ENCODE data around the gene PRDM12.

PRDM12 gene

DNA sequence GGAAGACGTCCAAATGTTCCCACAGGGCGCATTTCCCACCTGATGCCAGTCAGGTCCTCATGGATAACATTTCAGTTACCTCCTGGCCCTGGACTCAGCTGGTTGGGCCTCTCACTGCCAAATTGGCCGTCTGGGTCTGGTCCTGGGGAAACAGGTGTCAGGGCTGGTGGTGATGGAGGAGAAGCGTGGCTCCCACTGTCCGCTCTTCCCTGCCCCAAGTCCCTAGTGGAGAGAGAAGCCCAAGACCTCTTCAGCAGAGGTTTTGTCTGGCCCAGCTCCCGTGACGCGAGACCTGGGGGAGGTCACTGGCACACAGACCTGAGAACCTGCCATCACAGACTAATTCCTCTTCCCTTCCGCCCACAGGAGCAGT lies 27.8 kb upstream of the PRDM12 start:
- no peak for DNase-seq

DNA sequence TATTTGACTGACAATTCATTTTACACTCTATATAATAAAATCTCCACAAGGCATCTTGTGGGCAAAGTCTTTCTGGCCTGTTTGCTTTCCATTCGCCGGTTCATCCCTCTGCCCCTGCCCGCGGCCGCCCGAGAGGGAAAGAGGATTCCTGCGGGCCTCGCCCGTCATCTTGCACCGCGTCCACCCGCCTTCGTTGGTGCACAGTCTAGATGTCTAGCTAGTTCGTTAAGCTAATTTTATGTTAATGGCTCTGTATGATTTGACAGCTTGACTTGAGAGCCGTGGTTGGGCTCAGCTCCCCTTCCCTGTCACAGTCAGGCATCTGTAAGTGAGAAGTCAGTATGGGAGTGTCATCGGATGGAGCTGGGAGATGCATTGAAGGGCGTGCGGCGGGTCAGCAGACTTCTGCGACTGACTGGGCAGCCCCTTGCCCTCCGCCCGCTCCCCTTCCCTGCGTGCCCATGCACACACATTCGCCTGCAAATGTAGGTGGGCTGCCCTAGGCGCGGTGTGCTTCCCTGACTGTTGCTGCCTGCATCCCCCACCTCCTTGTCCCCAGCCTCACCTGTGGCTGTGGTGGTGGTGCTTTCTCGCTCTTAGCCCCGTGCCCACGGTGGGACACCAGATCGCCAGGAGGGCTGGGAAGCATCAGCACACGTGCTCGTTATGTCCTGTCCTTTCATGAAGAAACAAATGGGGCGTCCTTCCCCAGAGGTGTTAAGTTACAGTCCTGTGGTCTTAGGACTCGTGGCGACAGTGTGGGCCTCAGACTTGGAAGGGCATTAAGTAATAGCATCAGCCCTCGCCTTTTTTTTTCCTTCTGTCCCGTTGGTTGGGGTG lies 25.9 kb upstream of the PRDM12 start:
- DNase-seq, result no peak

DNA sequence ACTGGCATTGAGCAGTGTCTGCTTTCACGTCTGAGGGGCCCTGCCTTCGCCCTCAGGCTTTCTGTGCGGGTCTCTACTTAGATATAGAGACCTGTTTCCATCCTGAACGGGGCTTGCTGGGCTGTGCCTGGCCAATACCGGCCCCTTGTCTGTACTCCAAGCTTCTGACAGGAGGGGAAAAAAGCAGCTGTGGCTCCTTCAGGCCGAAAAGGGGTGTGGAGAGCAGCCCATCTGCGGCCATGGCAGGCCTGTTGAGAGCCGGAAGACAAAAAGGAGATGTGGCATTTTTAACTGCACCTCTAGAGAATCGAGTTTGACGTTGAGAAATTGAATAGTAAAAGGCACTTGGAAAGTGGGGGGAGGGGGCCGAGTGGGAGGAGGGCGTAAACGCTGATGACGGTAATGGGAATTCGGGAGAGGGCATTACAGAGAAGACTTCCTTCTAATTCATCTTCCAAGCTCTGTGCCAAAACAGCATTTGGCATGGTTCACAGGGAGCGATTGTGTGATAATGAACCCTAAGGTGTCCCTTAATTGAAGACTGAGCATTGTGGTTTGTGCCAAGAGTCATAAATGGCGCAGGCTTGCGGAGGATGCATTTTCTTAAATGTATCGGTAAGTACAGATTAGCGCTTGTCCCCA lies 25.1 kb upstream of the PRDM12 start:
- no peak for DNase-seq

DNA sequence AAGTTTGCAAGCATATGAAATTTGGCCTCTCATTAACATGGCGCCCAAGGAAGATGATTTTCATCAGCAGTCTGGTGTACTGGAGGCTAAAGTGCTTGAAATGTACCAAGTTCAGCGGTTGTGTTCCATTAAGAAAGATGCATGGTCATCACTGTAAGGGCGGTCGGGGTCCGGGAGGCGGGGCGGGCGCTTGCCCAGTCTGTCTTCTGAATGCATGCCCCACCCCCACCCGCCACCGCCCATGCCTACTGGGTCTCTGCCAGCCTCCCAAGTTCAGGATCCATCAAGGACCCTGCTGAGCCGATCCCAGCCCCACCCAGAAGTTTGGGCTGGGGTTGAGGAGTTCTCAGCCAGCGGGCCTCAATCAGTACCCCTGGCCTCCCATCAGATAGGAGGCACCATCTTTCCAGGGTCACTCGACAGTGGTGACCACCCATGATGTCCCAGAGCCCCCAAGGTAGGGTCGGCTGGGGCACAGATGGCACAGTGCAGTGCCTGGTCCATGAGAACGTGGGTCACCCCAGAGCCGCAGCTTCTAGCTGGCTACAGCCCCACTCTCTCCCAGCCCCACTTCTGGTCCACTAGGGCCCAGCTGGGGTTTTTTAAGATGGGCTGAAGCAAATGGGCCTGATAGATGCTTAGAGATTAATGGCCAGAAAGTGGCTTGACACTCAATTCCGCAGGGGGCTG lies 24.4 kb upstream of the PRDM12 start:
- DNase-seq, result no peak

DNA sequence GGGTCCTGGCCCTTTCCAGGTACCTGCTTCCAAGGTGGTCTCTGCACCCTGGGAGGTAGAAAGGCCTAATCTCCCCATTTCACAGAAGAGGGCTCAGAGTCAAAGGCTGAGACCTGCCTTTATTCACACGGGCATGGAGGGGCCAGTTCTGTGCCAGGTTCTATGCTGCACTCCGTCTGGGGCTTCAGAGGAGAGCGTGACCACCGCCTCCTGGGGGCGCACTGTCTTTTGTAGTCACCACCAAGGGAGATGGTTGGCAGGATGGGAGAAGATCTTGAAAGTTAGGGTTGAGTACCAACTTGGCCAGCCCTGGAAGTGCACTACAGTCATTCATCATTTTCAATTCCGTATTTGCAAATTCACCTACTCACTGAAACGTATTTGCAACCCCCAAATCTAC lies 23.7 kb upstream of the PRDM12 start:
- DNase-seq, result no peak

DNA sequence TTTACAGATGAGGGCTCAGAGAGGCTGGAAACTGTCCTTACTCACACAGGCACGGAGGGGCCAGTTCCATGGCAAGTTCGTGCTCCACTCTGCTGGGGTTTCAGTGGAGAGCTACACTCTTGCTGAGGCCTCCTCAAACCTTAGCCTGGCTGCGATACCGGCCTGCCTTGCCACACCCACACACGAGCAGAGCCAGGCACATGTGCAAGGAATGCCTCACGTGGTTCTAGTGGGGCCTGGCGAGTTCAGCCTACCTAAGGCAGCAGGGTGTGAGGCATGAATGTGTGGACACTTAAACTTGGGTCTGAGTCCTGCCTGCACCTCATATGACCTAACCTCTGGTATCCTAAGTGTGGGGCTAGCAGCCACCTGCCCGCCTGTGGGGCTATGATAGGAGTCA lies 21.5 kb upstream of the PRDM12 start:
- no peak for DNase-seq

DNA sequence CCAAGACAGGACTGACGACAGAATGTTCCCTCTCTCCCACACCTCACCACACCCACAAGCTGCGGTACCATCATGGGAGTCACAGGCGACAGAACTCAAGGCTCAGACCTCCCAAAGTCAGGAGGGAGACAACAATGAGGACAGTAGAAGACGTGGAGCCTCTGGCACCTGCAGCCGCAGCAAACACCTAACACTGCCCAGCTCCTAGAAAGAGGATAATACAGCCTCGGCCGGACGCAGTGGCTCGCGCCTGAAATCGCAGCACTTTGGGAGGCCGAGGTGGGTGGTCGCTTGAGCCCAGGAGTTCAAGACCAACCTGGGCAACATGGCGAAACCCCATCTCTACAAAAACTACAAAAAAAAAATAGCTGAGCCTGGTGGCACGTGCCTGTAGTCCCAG lies 13.2 kb upstream of the PRDM12 start:
- no peak for DNase-seq

DNA sequence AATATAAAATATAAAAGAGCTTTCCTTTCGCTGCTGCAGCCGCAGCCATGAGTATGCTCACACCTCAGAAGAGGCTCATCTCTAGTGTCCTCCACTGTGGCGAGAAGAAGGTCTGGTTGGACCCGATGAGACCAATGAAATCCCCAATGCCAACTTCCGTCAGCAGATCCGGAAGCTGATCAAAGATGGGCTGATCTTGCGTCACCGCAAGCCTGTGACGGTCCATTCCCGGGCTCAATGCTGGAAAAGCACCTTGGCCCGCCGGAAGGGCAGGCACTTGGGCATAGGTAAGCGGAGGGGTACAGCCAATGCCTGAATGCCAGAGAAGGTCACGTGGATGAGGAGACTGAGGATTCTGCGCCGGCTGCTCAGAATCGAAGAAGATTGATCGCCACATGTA lies 12.6 kb upstream of the PRDM12 start:
- DNase-seq, result no peak

DNA sequence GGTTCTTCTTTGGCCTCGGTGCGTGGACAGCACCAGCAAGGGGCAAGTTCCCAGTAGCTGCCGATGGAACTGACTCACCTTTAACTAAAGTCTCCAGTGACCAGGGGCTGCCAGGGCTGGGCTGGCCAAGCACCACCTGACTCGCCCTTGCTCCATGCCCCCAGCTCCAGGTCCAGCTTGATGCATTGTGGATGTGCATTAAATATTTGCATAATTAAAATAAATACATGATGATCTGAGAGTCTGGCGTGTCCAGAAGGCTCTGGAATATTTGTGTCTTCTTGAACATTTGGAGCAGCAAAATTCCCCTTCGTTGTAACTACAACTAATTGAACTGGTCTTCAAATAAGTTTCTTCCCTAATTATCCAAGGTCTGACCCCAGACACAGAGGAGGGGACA lies 9.5 kb upstream of the PRDM12 start:
- no peak for DNase-seq

DNA sequence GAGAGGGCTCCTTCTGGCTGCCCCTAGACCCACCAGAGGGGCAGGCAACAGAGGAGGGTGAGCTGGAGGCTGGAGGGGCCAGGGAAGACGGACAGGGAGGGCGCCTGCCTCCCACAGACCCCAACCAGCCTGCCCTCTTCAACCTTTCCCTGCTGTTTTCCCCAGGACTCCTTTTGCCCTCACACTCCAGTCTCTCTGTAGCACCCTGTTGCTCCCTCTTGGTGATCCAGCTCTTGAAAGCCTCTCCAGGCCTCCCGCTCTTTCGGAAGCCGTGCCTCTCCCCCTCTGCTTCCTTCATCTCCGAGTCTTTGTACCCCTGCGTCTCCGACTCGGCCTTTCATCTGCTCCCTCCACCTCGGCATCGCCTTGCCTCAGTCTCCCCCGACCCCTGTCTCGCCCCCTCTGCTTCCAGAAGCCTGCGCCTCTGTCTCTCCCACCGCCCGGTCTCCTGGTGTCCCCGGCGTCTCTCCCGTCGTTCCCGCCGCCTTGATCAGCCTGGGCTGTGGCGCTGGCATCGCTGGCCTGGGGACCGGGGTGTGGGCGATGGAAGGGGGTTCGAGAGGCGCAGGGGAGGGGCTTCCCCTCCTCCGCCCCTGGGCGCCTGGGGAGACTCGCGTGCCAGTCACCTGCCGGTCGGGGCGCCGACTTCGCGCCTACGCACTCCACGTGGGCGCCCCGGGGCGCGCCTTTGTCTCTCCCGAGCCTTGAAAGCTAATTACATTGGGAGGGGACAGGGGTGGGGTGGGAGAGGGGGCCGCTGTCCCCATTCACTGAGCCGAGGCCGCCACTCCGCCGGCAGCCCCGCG lies 5.3 kb upstream of the PRDM12 start:
- DNase-seq, result no peak

DNA sequence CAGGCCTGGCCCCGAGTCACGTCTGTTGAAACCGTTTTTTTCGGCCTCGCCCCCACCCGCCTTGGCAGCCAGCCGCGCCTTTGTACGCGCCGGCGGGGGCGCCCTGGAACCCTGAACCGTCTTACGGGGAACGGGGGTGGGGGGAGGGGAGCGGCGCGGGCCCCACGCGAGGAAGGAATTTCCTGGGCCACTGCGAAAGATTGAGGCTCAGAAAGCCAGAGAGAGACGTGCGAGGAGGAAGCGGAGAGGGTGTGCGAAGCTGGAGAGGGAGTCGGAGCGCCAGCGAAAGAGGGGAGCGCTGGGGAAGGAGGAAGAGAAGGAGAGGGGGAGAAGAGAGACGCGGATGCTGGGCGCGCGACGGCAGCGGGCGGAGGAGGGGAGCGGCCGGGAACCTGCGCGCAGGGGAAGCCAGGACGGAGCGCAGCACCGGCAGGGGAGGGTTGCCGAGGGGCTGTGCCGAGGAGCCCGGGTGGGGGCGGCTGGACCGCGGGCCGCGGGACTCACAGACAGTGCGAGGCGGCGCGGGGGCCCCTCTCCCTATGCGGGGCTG lies 4.6 kb upstream of the PRDM12 start:
- no peak for DNase-seq

DNA sequence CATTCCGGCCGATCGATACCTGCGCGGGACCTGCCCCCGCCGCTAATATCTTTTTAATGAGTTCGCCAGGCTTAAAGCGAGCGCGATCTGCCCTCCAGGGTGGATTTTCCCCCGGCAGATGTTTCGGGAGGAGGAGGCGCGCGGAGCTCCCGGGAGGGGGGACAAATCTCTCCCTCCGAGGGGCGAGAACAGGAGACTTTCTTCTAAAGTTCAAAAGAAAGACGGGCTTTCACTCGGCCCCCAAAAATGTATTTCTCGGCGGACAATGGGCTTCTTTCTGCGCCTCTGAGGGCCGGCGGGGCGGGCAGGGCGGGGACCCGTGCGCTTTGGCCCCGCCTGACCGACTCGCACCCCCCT lies 4.1 kb upstream of the PRDM12 start:
- DNase-seq, result no peak

DNA sequence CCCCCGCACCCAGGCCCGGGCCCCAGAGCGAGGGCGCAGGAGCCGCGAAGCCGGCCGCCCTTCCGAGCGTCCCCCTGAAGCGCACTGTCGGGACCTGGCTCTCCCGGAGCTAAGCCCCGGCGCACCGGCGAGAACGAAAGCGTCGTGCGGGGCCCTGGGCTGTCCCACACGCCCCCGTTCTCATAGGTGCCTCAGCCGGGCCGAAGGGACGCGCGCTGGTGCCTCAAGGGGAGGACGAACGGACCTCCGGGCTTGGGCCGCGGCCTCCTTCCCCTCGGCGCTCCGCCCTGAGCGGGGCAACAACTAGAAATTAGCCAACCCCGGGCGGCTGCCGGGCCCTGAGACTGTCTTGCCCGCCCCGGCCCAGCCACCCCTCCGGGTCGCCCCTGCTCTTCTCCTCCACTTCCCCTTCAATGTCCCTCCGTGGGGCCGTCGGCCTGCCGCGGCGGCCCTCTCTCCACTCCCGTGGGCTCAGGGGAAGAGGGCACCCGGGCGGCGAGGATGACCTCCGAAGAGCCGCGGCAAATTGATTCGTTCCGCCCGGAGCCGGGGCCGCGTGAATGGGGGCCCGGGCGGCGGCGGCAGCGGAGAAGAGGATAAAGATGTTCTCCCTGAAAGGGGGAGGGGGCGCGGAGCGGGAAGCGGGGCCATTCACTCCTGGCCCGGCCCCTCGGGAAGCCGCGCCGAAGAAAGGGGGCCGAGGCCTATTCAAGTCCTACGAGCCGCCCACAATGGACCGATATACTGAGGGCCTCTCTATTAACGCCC lies 3.5 kb upstream of the PRDM12 start:
- DNase-seq, result no peak

DNA sequence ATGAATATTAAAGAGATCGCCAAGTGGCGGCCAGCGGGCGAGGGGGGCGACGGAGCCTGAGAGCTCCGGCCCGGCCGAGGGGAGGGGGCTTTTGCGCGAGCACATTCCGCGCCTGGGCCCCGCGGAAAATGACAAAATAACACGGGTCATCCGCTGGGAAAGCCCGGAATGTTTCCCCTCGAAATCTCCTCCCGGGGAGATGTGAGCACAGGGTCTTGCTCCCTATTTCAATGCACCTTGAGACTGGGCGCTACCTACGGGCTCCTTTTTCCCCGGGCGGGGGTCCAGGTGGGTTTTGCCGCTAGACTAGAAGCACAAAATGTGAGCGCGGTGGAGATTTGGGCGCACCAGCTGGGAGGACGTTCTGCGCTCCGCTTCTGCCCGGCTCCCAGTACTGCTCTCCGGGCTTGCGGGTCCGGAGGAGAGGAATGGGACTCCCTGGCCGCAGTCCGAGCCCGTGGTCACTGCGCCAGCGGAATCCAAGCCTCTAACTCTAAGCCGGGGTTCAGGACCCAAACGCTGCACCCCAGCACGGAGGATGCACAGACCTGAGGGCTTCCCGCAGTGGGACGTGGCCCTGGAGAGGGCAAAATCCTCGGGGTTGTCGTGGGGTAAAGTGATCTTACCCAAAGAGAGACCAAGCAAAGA lies 2.8 kb upstream of the PRDM12 start:
- no peak for DNase-seq

DNA sequence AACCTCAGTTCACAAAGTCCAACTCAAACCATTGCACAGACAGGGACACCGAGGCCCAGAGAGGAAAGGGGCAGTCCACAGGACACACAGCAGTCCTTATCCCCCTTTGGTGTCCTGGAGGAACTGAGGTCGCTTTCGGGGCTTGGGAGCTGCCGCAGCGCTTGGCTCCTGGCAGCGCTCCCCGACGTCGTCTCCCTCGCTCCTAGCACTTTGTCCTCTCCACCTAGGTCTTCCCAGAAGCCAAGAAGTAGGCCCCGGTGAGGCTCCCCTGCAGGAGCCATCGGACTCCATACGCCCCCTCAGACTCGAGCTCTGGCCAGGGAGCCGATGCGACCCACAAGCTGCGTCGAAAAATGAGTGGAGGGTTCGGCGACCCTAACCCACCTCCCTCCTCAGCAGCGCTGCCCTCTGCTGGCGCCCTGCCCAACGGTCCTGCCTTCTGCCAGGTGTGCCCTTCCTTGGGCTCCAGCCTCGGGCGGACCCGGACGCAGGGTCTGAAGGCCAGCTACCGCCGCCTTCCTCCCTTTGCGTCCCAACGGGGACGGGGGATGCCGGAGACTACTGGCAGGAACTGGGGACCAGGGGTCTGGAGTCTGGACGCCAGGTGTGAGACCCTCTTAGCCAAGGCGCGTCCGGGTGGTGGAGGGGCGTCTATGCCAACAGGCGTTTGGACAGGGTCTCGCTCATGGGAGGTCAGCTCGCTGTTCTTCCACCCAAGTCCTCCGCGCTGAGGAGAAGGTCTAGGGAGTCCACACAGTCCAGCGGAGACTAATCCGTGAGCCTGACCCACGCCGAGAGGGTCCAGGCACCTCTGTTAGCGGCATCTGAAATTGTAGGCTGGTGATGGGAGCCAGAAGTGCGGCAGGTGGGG lies 2.1 kb upstream of the PRDM12 start:
- no peak for DNase-seq

DNA sequence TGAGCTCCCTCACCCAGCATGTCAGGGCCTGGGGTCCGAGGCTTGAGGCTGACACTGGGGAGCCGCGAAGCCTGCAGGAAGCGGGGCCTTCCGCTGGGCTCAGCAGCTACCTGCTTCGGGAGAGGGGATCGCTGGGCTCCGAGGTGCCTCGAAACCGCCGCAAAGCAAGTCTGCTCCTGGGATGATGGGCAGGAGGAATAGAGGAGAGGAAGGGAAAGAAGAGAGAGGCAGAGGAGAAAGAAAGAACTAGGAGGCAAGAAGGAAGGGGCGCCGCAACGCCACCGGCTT lies 1.5 kb upstream of the PRDM12 start:
- DNase-seq, result no peak

DNA sequence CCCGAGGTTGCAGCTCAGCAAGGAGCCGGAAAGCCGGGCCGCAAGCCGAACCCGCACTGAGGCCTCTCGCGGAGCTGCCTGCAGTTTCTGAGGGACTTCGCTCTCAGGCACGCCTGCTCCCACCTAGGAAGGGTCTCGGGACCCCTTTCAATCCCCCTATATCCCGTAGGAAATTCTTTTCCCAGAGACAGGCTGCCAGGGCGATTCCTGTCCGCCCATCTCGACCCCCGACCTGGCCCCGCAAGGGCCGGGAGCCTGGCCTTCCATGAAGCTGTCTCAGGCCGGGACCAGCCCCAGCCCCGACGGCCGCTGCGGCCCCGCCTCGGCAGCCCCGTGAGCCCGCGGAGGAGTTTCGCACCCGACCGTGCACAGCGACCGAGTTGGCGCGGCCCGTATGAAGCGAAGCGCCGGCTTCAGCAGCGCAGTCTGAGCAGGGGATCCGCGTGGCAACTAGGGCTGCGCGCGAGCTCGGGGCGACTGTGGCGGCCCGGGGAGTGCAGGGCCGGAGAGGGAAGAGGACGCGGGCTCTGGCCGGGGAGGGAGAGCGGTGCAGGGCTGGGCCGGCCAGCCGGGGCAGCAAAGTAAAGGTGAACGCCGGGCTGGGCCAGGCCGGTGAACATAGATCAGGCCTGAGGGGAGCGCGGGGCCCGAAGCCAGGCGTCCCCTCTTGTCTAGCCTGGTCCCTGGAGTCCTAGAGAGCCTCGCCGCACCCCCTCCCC lies 977 bp upstream of the PRDM12 start:
- peak; percentile 49 for DNase-seq

DNA sequence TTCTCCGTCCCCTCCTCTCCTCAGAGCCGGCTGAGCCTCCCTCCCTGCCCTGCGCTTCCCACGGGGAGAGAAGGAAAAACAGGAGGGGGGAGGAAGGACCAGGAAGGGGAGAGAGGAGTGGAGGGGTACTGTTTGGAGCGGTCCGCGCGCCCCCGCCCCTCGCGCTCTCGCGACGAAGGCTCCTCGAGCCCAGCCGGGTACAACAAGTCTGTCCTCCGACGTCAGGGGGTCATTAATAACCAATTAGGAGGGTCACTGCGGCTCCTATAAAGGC lies 480 bp upstream of the PRDM12 start:
- no peak for DNase-seq

DNA sequence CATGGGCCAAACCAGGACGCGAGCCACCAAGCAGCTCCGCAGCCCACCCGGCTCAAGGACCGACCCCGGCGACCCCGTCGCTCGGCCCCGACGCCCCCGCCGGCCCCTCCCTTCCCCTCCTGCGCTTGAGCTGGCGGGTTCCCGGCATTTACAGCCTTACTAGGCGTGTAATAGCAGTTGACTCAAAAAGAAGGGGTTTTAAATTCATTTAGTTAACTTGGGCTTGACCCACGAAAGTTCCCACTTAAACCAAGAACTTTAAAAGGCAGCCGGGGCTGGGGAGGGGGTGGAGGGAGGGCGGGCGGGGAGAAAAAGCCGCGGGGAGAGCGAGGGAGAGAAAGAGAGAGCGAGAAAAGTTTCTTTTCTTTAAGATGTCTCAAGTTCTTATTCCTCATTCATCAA lies 636 bp downstream of the PRDM12 start:
- no peak for DNase-seq
